Measurements from ENCODE around the gene NDUFAB1.
"Not testable (repeated sequence)": the region's sequence is repeated elsewhere in the genome, so short reads cannot be mapped to it uniquely, and the experiment has no call there.

The NDUFAB1 gene

DNA sequence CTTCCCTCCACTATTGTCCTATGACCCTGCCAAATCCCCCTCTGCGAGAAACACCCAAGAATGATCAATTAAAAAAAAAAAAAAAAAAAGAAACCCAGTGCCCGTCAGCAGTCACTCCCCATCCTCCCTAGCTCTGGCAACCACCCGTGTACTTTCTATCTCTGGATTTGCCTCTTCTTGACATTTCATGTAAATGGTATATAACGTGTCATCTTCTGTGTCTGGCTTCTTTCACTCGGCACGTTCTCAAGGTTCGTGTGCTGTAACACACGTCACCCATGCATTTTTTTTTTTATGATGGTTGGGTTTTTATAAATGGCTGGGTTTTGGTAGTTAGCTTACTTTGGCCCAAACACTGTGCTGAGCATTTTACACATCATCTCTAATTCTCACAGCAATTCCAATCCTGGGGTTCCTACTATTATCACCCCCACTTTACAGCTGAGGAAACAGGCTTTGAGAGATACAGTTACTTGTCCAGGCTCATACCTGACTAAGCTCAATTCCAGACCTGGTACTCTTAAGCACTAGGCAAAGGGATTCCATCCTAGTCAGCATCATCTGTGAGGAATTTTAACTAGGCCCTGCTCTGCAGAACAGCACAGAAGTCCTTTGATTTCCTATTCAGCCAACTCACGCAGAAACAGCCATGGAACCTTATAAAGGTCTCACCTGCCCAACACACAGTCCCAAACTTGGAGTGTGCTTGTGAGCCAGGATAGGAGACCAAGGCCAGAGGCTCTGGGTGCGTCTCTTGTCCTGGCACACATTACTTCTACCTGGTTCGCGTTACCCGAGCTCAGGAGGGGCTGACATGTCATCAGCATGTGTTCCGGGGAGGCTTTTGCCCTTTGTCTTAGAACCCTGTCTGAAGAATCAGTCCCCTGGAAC is 11.7 kb downstream of the NDUFAB1 start:
- DNase-seq (ENCODE audit: low read depth in 1 of 2, low spot score in 1 of 2): no peak

- DNase-seq (ENCODE audit: low read depth in 1 of 2, low spot score in 1 of 2): not testable (repeated sequence)
Observed at GRCh38 chr16:23583271-23583670, 12.8 kb downstream of the NDUFAB1 start.

- DNase-seq (ENCODE audit: low read depth in 1 of 2, low spot score in 1 of 2): no peak
Observed at GRCh38 chr16:23581764-23582163, 14.4 kb downstream of the NDUFAB1 start.

DNA sequence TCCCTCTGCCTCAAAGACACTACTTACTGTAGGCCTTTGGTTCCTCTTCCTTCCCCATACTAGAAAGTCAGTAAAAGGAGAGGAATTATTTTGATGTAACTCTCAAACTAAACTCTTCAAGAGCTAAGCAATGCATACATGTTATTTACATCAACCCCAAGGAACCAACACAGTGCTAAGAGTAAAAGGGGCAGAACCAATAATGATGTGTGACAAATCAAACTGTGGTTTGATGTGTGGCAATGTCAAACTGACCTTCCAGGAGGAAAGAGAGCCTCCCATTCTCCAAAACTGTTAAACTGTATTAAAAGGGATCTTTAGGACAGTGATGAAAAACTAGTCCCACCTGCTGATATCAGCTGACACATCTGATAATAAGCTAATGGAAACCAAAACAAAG is 15.7 kb downstream of the NDUFAB1 start:
- DNase-seq (ENCODE audit: low read depth in 1 of 2, low spot score in 1 of 2): no peak

GRCh38 chr16:23579371-23579770 is 16.7 kb downstream of the NDUFAB1 start:
- no peak for DNase-seq (ENCODE audit: low read depth in 1 of 2, low spot score in 1 of 2)

- DNase-seq (ENCODE audit: low read depth in 1 of 2, low spot score in 1 of 2): no peak
Observed at GRCh38 chr16:23578101-23578830, 17.9 kb downstream of the NDUFAB1 start.

GRCh38 chr16:23577493-23577892 is 18.6 kb downstream of the NDUFAB1 start:
- DNase-seq (ENCODE audit: low read depth in 1 of 2, low spot score in 1 of 2): no peak

DNA sequence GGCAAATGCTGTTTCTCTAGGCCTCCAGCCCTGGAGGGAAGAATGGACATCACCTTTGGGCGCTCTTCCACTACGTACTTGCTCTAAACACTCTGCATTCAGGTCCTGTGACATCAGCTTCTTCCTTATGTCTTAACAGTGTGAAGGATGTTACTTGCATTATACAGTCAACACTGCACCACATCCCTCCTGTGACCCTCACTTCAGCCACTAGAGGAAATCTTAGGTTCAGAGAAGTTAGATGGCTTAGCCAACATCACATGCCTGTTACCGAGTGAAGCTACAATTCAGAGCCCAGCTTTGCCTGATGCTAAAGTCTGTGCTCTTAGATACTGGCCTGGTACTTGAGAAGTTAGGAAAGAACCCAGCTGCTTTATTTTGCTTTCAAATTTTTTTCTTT is 20.3 kb downstream of the NDUFAB1 start:
- DNase-seq (ENCODE audit: low read depth in 1 of 2, low spot score in 1 of 2): no peak

- no peak for DNase-seq (ENCODE audit: low read depth in 1 of 2, low spot score in 1 of 2)
Observed at GRCh38 chr16:23573817-23574216, 22.3 kb downstream of the NDUFAB1 start.

DNA sequence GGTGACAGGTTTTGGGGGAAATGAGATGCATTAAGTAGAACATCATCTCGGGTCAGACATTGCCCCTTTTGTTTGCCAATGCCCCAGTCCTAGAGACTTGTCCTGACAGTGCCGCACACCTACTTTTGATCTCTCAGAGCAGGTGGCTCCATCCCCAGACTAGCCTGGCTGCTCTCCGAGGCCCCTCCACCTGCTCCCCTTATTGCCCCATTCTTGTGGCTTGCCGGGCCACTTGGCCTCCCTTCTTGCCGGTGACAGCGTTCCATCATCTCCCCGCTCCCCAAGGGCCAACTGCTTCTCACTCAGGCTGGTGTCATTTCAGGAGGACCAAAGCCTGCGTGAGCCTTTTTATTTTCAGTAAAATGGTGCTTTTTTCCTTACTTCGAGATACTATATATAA is 23.7 kb downstream of the NDUFAB1 start:
- DNase-seq (ENCODE audit: low read depth in 1 of 2, low spot score in 1 of 2): no peak

DNA sequence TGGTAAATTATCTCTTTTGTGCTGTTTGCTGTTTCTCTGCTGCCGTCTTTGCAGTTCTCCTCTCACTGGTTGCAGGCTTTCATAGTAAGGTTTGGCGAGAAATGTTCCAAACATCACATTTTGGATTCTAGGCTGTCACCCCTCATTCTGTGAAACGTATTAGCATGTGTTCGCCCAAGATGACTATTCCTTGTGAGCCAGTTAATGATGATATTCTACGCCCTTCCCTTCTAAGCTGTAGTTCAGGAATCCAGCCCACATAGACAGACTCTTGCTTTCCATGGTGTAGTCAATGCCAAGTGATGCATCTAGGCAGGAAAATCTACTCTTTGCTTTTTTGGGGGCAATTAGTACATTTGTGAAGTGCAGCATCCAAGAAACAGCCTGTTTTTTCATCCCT is 24.2 kb downstream of the NDUFAB1 start:
- DNase-seq (ENCODE audit: low read depth in 1 of 2, low spot score in 1 of 2): no peak

DNA sequence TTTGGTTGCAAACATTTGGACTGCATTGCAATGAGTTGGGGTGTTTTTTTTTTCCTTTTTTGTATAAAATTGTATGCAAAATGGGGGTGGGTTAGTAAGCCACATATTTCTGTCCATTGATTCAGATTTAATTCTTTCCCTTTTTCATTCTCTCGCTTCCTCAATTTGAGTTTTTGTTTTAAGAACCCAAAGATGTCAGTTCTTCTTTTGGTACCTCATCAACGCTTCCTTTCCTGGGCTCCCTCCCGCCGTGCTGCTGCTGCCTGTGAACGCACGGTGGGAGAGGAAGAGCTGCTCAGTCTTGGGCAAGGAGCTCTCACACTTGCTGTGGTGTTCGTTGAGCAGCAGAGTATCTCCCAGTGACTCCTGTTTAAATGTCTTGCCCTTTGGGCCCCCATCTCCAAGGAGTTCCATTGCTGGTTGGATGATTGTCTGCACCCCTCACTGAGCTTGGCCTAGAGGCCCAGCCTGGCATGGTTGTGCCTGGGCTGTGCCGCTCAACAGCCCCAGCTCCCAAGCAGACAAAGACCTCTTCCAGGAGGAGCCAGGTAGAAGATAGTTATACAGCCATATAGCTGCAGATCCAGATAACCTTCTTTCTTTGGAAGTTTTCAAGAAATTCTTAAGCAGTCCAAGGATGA is 25.0 kb downstream of the NDUFAB1 start:
- DNase-seq (ENCODE audit: low read depth in 1 of 2, low spot score in 1 of 2): no peak

- DNase-seq (ENCODE audit: low read depth in 1 of 2, low spot score in 1 of 2): no peak
Observed at GRCh38 chr16:23567602-23568001, 28.5 kb downstream of the NDUFAB1 start.

- DNase-seq (ENCODE audit: low read depth in 1 of 2, low spot score in 1 of 2): no peak
Observed at GRCh38 chr16:23566724-23567123, 29.4 kb downstream of the NDUFAB1 start.

DNA sequence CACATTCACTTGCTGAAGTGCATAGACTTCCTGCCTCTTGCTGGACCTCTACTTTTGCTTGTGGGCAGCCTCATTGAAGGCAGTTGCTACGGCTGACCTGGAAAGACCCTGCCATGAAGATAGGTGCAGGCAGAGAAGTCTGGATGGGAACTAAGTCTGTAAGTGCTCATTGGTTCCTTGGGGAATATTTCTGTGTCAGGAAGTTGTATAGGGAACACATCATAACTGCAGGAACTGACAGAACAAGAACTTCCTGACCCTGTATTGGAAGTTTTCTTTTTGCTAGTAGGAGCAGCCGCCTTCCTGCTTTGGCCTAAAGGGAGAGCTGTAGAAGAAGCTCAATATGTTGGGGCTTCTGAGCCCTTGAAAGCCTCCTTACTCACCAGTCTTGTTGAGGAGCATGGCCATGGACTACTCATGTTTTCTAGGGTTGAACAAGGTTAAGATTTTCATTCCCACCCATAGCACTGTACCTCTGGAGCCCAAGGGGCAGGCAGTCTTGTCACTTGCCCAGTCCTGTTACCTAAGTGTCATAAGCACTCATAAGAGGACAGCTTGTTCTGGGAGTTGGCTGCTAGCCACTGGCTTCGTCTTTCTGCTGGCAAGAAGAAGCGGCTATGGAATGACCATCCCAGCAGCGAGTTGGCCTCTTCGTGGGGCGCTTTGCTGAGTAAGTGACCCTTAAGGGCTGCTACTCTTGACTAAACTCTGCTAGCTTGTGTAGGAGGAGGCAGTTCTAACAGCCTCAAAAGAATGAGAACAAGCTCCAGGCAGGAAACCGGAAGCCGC is 31.3 kb downstream of the NDUFAB1 start:
- DNase-seq (ENCODE audit: low read depth in 1 of 2, low spot score in 1 of 2): no peak

DNA sequence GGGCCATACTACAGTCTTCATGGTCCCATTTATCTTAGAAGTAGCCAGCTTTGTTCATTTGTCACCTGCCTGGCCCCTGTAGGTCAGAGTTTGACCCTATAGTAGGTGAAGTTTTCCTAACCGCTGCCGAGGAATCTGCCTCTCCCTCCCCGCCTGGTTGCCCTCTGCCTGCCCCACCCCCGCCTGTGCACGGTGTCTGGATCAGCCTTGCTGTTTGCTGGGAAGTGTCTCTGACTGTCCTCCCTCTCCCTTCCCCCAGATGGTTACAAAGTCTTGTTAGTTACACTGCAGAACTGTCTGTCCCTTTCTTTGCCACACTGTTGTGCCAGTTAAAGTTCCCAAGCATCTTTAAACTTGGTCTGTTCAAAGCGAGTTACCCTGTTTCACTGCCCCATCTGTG is 32.9 kb downstream of the NDUFAB1 start:
- no peak for DNase-seq (ENCODE audit: low read depth in 1 of 2, low spot score in 1 of 2)

- DNase-seq (ENCODE audit: low read depth in 1 of 2, low spot score in 1 of 2): no peak
Observed at GRCh38 chr16:23562505-23562904, 33.6 kb downstream of the NDUFAB1 start.

GRCh38 chr16:23561586-23561985 is 34.5 kb downstream of the NDUFAB1 start:
- DNase-seq (ENCODE audit: low read depth in 1 of 2, low spot score in 1 of 2): no peak

DNA sequence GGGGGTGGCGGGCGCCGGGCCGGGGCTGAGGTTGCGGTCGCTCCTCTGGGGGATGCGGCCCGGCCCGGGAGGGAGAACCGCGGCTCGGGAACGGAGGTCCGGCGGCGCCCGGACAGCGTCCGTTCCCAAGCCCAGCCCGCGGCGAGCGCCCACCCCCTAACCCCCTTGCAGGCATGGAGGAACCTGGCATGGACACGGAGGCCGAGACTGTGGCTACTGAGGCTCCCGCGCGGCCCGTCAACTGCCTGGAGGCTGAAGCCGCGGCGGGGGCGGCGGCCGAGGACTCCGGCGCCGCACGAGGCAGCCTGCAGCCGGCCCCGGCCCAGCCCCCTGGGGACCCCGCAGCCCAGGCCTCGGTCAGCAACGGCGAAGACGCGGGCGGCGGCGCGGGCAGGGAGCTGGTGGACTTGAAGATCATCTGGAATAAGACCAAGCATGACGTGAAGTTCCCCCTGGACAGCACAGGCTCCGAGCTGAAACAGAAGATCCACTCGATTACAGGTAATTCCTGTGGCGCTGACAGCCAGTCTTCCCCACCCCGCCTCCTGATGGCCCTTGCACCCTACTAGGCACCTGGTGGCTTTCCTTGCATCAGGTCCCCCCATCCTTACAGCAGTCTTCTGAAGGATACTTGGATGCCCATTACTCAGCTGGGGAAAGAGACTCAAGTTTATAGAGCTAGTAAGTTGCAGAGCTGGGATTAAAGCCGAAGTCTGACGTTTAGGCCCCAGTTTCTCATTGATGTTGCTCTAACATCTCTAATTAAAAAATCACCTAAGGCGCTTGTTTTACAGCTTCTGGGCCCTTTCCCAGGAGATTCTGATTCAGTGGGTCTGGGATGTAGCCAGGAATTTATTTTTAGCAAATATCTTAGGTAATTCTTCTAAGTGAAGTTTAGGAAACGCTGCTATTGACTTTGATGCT is 38.1 kb downstream of the NDUFAB1 start:
- DNase-seq (ENCODE audit: low read depth in 1 of 2, low spot score in 1 of 2): no peak

All from stimulated activated CD4-positive, alpha-beta T cell treated with anti-CD3 and anti-CD28 coated beads, Interleukin-15, amount 100 ng/mL, for 1 hour (primary cell).